Glutamatergic neuron (in vitro differentiated cells): ENCODE data around the gene UBALD2. TPM values are rescaled to one million over a fixed set of nuclear protein-coding genes. Genes with fewer than 3 reads are reported as not detected.

ENCODE experiments used
- DNase-seq: peaks from one replicate; pipeline ENCODE4 v3.0.0; 2022
- H3K27ac Mint-ChIP-seq: one replicate; pipeline ENCODE4 v1.8.0; 2020; ENCODE audit warnings: mild to moderate bottlenecking, mixed read lengths, inconsistent platforms; ENCODE audit not compliant: unreplicated experiment
- H3K27me3 Mint-ChIP-seq: one replicate; pipeline ENCODE4 v1.8.0; 2020; ENCODE audit warnings: mild to moderate bottlenecking, moderate library complexity, mixed read lengths, inconsistent platforms; ENCODE audit not compliant: unreplicated experiment
- H3K36me3 Mint-ChIP-seq: one replicate; pipeline ENCODE4 v1.8.0; 2020; ENCODE audit warnings: mild to moderate bottlenecking, mixed read lengths, inconsistent platforms; ENCODE audit not compliant: unreplicated experiment
- H3K4me1 Mint-ChIP-seq: one replicate; pipeline ENCODE4 v1.8.0; 2020; ENCODE audit warnings: mild to moderate bottlenecking, low read depth, mixed read lengths, inconsistent platforms; ENCODE audit not compliant: unreplicated experiment
- H3K4me3 Mint-ChIP-seq: one replicate; pipeline ENCODE4 v1.8.0; 2020; ENCODE audit warnings: mild to moderate bottlenecking, mixed read lengths, inconsistent platforms; ENCODE audit not compliant: unreplicated experiment
- H3K9me3 Mint-ChIP-seq: one replicate; pipeline ENCODE4 v1.8.0; 2020; ENCODE audit warnings: mild to moderate bottlenecking, moderate library complexity, mixed read lengths, inconsistent platforms; ENCODE audit not compliant: unreplicated experiment
- total RNA-seq: library from RNA; stranded (reverse); fragmentation: NEBNext Ultra II Directional; extraction: Animal tissue kit (Norgen Biotek cat#: 25700); gene quantifications from one replicate; pipeline ENCODE4 v1.2.1, GENCODE V29; 2021; ENCODE audit not compliant: unreplicated experiment
- TF ChIP-seq, protein P1 (sequence below): fragments of 200-600 bp; sonication (generic); IDR thresholded peaks from one replicate; pipeline ENCODE4 v1.5.0; 2021; ENCODE audit not compliant: partially characterized antibody, unreplicated experiment

UBALD2 gene
- total RNA-seq, 1 donor from 2014 or later: 58.7 TPM

- Mint-ChIP-seq H3K27ac (no peak overlapping the region), H3K27me3 (peaks cover 10% of the 10 kb centered on the region), H3K9me3 (peaks cover 2% of the 10 kb centered on the region), H3K36me3 (peaks cover 3% of the 10 kb centered on the region), H3K4me3 (no peak overlapping the region), H3K4me1 (peaks cover 3% of the 10 kb centered on the region)
- no peak for DNase-seq
- TF ChIP-seq, protein P1, sequence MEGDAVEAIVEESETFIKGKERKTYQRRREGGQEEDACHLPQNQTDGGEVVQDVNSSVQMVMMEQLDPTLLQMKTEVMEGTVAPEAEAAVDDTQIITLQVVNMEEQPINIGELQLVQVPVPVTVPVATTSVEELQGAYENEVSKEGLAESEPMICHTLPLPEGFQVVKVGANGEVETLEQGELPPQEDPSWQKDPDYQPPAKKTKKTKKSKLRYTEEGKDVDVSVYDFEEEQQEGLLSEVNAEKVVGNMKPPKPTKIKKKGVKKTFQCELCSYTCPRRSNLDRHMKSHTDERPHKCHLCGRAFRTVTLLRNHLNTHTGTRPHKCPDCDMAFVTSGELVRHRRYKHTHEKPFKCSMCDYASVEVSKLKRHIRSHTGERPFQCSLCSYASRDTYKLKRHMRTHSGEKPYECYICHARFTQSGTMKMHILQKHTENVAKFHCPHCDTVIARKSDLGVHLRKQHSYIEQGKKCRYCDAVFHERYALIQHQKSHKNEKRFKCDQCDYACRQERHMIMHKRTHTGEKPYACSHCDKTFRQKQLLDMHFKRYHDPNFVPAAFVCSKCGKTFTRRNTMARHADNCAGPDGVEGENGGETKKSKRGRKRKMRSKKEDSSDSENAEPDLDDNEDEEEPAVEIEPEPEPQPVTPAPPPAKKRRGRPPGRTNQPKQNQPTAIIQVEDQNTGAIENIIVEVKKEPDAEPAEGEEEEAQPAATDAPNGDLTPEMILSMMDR: no peak
Observed at GRCh38 chr17:76237859-76238313, 27.3 kb upstream of the UBALD2 start.

GRCh38 chr17:76238847-76239537, 26.2 kb upstream of the UBALD2 start:
- DNase-seq: no peak
- H3K4me1 Mint-ChIP-seq: peaks cover 3% of the 10 kb centered on the region
- H3K36me3 Mint-ChIP-seq: peaks cover 3% of the 10 kb centered on the region
- TF ChIP-seq, protein P1: no peak
- no peak overlapping the region for H3K27ac Mint-ChIP-seq
- peak overlapping the region; percentile 60 for H3K4me3 Mint-ChIP-seq
- peaks cover 2% of the 10 kb centered on the region for H3K9me3 Mint-ChIP-seq
- H3K27me3 Mint-ChIP-seq: peaks cover 12% of the 10 kb centered on the region

GRCh38 chr17:76239538-76240274, 25.4 kb upstream of the UBALD2 start:
- peaks cover 3% of the 10 kb centered on the region for H3K36me3 Mint-ChIP-seq
- peak overlapping the region; percentile 74 for H3K4me3 Mint-ChIP-seq
- H3K9me3 Mint-ChIP-seq: peaks cover 2% of the 10 kb centered on the region
- TF ChIP-seq, protein P1: no peak
- H3K27ac Mint-ChIP-seq: no peak overlapping the region
- H3K27me3 Mint-ChIP-seq: peaks cover 14% of the 10 kb centered on the region
- peaks cover 3% of the 10 kb centered on the region for H3K4me1 Mint-ChIP-seq
- peak; percentile 33 for DNase-seq

- H3K4me1 Mint-ChIP-seq: peaks cover 3% of the 10 kb centered on the region
- H3K36me3 Mint-ChIP-seq: peaks cover 3% of the 10 kb centered on the region
- peaks cover 14% of the 10 kb centered on the region for H3K27me3 Mint-ChIP-seq
- no peak within 1 kb of the TSS for H3K27ac Mint-ChIP-seq
- peaks cover 2% of the 10 kb centered on the region for H3K9me3 Mint-ChIP-seq
- TF ChIP-seq, protein P1: no peak
- peak; percentile 65 for DNase-seq
- peak within 1 kb of the TSS; percentile 93 for H3K4me3 Mint-ChIP-seq
Observed at GRCh38 chr17:76240461-76241203, 24.5 kb upstream of the UBALD2 start, which contains the start of gene RNF157. RNF157 (minus strand) TSS chr17:76240493; CDS start chr17:76240240, 253 bp downstream.
